SKM-1 (cell line): ENCODE measurements around the gene IFT122.
"Not testable (repeated sequence)": the region's sequence is repeated elsewhere in the genome, so short reads cannot be mapped to it uniquely, and the experiment has no call there.

Source experiments
- DNase-seq: peaks from one replicate; lab custom pipeline; 2025; ENCODE audit not compliant: unreplicated experiment; lab: John Stamatoyannopoulos, UW

IFT122 gene

DNA sequence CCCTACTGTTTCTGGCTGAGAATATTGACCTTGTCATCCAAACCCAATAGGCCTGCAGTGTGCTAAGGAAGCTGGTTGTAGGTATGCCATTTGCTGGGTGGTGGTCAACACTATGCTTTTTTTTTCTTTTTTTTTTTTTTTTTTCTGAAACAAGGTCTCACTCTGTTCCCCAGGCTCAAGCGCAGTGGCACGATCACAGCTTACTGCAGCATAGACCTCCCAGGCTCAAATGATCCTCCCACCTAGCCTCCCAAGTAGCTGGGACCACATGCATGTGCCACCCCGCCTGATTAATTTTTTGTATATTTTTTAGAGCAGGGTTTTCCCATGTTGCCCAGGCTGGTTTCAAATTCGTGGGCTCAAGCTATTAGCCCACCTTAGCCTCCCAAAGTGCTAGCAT lies 52.7 kb downstream of the IFT122 start:
- DNase-seq: no peak

DNA sequence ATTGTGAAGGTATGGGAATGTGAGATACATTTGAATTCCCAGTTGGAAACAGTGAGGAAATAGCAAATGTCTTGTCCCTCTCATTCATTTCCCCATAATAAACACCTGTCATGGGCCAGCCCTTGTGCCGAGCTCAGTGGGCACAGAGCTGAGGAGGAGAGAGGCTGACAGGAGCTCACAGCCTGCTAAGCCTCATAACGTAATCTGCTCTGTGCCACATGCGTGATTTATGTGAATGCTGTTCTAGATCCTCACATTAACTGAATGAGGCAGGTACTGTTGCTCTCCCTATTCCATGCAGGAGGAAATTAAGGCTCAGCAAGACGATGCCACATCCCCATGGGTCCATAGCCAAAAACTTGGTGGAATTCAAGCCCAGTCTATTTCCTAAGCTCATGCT lies 53.2 kb downstream of the IFT122 start:
- no peak for DNase-seq

DNA sequence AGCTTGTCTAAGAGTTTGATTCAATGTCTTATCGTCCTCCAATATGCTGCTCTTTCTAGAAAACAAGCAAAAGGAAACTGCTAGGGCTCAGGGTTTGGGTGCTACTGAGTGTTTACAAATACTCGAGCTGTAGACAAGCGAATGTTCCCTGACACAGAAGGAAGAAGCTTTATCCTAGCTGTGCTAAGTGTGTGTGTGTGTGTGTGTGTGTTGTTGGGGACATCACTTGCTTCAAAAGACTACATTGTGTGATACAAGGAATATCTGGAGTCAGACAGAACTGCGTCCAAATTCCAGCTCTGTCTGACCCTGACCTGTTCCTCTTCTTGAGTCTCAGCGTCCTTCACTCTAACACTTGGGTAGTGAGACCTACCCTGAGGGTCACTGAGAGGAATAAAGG lies 54.5 kb downstream of the IFT122 start:
- not testable (repeated sequence) for DNase-seq

DNA sequence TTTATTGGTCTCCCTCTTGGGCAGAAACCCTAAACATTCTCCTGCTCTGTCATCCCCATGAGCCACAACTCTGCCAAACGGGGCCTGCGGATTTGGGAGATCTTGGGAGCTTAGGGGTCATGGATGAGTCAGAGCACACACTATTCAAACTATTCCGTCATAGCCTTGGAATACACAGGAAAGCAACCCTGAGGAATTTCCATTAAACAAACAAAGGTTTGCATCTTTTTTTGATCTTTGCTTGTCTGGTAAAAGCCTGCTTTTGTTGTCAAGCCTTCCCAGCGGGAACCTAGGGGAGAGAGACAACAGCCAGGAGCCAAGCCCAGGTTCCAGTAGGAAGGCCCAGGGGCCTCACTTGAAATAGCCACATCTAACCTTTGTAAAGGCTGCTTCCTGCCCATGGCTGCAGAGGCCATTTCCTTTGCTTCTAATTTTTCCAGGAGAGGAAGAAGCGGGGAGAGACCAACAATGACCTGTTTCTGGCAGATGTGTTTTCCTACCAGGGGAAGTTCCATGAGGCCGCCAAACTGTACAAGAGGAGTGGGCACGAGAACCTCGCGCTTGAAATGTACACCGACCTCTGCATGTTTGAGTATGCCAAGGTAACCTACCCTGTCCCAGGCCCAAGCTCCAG lies 55.1 kb downstream of the IFT122 start:
- not testable (repeated sequence) for DNase-seq

DNA sequence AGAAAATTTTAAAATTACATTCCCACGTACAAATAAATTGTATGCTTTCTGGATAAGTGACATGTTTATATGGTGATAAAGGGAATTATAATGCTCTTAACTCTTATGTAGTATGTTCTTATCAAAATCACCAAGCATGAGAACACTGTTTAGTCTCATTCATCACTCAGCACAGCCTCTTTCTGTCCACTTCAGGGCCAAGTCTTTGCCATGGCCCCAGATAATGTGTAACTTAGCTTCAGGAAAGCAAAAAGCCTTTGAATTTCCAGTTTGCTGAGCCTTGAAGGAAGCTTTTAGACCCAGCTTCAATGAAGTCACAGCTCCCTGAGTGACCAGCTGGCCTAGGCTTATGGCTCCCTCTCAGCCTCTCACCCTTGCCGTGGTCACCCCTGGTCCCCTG lies 57.9 kb downstream of the IFT122 start:
- not testable (repeated sequence) for DNase-seq

DNA sequence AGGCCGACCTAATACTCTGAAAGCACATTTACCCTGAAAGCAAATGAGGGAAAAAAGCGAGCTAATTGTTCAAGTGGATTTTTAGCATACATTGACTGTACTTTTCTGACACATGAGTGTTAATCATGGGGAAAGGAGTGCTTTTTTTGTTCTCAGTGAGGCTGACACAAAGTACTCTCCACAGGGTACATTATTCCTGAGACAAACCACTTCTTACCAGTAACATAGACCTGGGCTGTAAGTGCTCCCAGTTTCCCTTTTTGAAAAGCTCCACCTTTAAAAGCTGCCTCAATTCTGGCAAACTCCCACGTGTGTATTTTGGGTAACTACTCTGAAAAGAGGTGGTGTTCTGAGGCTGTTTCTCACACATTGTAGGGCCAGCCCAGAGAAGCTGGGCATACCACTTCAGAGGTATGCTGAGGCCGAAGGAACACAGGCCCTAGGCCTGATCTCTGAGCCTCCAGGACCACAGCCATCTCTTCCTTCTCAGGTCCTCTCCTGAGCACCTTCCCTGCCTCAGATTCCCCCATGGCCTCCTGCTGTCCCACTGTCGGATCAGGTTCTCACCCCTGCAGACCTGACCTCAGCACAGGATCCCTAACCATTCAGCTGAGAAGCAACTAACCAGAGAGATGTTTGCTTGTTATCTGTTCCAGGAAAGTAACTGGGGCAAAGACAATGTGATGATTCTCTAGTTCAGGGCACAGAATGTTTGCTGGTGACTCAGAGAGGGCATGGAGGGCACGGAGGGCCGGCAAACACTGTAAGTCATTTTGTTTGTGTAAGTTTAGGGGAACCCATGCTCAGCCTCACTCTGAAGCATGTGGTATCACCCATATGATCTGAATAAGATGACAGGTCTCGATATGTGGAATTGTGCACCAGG lies 58.8 kb downstream of the IFT122 start:
- not testable (repeated sequence) for DNase-seq

DNA sequence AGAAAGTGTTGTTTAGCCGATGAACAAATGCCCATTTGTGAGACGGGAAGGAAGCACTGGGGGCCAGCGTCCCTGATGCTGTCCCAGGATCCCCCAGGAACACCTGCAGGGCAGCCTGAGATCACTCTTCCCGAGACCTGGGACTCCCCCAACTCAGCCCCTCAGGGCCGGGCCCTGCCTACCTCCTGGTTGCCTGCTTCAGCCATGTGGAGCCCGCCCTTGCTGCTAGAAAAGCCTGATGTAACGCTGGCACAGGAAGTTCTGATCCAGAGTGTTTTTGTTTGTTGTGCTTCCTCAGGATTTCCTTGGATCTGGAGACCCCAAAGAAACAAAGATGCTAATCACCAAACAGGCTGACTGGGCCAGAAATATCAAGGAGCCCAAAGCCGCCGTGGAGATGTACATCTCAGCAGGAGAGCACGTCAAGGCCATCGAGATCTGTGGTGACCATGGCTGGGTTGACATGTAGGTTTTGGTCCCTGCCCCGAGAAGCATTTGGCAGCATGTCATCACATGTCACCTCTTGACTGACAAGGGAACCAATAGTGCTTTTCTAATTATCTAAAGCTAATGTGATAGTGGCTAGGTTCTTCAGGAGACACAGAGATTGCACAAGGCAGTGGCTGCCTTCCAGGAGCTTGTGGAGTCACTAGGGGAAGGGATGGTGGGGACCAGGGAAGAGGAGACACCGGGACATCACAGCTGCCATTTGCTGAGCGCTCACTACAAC lies 59.7 kb downstream of the IFT122 start:
- DNase-seq: not testable (repeated sequence)

DNA sequence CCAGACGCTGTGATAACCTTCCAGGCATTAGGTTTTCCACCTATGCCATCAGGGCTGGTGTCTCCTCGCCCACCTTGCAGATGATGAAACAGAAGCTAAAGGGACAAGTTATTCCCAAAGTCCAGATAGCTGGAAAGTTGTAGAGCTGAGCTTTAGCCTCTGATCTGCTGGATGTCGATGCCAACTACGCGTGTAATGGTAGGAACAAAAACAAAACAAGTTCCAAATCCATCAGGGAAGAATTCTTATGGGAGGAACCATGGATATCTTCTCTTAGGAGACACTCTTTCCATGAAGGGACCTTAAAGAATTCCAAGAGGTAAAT lies 60.3 kb downstream of the IFT122 start:
- DNase-seq: no peak

DNA sequence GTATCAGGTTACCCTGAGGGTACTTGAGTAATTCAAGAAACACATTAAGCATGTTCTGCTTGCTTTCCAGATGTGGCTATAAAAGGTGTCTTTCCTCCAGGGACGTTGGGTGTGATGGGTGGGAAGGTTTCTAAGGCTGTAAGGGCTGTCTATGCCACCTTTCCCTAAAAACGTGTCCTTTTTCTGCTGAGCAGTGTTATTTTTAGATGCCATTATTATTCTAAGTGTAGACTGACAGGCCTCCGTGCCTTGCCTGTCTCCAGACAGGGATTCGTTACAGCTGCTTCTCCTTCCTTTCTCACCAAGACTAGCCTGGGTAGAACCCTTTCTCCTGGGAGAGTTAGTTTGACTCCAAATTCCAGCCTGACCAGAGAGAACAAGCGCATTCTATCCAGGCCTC lies 61.6 kb downstream of the IFT122 start:
- no peak for DNase-seq

DNA sequence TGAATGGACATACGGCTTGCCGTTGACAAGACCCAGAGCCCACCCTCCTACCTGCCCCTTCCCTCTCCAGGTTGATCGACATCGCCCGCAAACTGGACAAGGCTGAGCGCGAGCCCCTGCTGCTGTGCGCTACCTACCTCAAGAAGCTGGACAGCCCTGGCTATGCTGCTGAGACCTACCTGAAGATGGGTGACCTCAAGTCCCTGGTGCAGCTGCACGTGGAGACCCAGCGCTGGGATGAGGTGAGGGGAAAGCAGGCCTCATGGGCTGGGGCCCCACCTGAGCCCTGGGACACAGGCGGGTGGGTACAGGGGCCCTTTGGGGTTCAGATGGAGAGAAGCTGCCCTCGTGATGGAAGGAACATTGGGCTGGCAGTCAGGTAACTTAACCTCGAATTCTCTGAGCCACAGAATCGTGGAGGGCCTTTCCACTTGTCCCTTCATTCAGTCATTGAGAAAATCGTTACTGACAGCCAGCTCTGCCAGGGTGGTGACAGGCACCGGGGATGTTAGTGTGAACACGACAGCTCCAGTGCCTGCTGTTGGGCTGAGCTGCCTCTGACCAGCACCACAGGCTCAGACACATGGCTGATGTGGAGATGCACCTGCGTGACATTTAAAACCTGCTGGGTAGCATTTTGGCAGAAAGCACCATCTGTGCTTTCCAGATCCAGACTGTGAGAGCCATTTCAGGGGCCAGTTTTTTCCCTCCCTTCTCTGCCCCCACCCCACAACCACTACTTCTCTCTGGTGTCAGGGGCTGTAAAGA lies 62.8 kb downstream of the IFT122 start:
- no peak for DNase-seq

DNA sequence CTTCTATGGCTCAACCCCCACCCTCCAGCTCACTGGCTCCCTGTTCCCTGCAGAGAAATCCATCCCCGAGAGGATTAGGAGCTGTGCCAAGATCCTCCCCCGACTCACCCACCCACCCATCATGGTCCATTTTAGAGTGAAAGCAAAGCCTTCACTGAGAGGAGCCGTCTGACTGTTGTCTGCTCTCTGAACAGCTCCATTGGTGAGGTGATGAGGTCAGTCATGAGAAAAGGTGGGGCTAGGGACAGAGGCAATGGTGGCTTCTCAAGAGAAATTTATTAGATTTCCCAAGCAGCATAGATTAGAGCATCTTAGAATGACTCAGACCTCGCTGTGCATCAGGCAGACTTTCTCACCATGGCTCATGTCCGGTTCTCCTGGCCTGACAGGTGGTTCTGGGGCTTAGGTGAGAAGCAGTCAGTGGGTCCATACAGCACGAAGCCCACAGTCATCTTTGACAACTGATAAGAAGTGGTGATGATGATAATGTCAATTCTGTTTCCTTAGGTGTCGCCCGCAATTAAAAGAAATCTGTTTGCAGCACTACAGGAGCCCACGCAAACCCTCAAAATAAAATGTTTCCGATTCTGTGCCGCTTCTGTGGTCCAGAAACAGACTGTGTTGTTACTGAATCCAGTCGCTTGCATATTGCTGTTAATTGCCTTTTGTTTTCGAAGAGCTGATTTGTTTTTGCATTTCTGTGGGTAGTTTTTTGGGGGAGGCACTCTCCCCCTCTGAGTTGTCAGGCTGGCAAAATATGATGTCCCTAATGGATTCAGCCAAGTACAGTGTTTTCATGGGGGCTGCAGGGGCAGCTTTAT lies 63.7 kb downstream of the IFT122 start:
- DNase-seq: no peak

DNA sequence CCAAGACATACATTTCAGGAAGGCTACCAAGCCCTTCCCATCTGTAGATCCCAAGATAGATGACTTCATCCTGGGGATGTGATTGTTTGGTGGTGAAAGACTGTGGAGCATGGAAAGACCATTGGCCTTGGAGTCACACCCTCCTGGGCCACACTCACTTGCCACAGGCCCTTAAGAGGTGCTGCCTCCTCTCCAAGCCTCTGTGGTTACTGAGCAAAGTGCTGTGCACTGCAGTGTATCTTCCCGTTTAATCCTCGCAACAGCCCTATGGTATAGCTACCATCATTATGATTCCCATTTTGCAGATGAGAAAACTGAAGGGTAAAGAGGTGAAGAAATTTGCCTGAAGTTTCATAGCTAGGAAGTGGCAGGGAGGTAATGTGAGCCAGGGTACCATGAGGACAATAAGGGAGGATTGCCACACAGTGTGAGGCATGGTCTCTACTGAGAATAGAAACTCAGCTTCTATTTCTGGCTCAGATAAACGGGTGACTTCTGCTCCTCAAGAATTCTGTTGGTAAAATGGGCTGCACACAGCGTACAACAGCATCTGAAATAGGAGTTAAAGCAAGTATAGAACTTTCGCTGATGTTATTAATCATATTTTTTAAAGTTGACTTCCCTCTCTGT lies 64.6 kb downstream of the IFT122 start:
- DNase-seq: no peak

DNA sequence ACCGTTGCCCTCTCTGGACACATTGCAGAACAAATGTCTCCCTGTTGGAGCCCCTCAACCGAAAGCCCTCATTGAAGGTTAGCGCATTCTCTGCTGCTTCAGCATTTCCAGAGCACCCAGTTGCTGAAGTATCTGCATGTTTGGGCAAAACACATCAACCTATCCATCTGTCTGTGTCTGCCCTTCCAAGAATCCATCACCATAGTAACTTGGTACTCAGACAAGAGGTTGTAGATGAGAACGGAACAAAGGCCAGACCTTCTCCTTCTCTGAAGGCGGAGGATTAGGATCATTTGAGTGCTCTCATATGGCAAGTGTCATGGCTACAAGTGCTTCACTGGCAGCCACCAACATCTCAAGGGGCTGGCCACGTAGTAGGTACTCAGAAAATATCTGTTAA lies 65.3 kb downstream of the IFT122 start:
- no peak for DNase-seq

DNA sequence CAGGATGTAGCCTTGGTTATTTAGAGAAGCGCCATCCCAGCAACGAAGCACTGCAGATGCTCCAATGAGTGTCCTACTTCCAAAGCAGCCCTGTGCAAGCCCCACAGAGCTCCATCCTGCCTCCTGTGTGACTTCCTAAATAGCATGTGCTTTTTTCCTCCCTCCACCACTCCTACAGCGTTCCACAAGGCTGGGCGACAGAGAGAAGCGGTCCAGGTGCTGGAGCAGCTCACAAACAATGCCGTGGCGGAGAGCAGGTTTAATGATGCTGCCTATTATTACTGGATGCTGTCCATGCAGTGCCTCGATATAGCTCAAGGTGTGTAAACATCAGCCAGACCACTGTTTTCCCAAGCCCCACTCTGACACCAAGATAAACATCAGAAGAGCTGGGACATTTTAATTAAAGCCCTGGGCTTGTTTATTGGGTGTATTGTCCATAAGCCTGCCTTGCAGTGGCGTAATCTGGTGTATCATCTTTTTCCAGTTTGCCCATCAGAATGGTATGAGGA lies 66.3 kb downstream of the IFT122 start:
- DNase-seq: no peak

DNA sequence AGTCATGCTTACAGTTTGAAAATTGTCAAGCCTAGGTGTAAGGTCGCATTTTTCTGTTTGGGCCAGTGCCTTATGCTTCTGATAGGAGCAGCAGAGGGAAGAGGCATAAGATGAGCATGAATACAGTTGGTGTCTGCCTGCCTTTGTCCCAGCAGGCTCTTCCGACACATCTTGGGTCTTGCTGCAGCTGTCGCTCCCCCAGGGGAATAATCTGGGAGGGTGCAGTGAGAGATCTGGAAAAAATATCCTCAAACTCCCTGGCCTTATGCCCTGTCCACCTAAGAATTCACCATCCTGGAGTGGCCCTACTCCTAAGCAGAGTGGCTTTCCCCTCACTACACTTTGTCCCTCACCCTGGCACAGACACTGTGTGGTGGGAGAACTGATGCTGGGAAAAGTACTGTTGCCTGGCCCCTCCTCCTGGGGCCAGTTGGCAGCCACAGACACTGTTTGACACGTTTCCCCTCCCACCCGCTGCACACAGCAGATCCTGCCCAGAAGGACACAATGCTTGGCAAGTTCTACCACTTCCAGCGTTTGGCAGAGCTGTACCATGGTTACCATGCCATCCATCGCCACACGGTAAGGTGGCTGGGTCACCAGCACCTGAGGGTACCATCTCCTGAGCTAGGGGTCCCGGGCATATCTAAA lies 67.3 kb downstream of the IFT122 start:
- no peak for DNase-seq

DNA sequence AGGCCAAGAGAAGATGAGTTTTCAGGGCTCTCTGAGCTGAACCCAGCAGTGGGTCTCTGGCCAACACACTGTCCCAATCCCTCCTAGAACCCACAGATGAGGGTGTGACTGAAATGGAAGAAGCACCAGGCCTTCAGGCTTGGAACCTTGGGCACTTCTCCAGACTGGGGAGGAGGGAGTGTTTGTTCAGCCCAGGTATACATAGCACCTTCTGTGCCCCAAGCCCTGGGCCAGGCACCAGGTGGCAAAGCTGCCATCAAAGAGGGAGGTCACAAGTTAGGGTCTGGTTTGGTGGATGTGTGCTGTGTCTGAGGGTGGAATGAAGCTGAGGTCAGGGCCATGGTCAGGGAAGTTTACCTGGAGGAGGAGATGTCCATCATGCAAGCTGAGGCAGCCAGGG lies 72.6 kb downstream of the IFT122 start:
- DNase-seq: no peak

DNA sequence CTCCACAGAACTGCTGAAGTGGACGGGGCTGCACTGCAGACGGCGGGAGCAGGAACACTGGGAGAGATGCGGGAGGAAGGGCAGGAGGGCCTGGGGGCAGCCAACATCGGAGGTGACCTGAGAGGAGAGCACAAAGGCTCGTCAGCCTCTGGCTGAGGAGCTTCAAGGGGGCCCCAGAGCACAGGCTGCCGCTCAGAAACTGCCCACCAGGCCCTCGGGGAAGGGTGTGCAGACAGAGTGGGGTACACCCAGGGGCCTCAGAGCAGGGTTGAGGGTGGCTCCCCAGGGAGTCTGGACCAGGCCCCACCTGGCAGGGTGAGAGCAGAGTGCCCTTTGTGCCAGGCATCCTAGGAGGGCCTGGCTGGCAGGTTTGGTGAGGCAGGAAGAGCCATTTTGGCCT lies 73.7 kb downstream of the IFT122 start:
- DNase-seq: no peak

DNA sequence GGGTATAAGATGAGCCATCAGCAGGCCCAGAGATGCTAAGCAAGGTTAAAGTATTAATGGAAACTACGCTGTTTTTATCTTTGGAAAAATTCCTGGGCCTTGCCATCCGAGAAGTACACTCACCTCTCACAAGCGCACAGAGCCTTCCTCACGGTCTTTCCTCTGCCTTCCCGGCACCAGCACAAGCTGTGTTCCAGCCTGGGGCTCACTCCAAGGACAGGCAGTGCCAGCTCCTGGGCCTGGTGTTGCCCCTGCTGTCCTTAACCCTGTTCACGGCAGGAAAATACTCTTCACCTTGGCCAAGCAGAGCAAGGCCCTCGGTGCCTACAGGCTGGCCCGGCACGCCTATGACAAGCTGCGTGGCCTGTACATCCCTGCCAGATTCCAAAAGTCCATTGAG lies 74.1 kb downstream of the IFT122 start:
- no peak for DNase-seq

DNA sequence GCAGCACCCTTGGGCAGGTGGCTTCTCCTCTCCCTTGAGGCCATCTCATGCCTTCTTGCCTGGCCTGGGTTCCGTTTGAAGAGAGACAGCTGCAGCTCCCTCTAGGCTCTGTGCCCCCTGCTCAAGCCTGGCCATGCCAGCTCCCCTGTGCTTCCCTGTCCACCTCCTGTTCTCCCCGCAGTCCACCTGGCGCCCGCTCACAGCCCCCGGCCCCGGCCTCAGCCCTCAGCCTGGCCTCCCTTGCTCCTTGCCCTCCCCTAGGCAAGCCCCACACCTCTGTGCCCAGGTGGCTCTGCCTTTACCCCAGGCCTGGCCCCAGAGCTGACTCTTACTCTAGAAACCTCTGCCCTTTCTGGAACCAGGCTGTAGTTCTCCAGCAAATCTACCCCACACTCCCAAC lies 74.5 kb downstream of the IFT122 start:
- DNase-seq: no peak
